Midbrain (tissue), 1 donor: ENCODE results near the gene TRAPPC8.

Experiments used
- DNase-seq: peaks from one replicate; lab custom pipeline; 2025; lab: John Stamatoyannopoulos, UW

TRAPPC8 gene

GRCh38 chr18:31793531-31793930, 149.4 kb downstream of the TRAPPC8 start:
- no peak for DNase-seq

GRCh38 chr18:31792580-31792911, 150.4 kb downstream of the TRAPPC8 start:
- DNase-seq: no peak

- DNase-seq: no peak
Observed at GRCh38 chr18:31791817-31792579, 150.9 kb downstream of the TRAPPC8 start.

DNA sequence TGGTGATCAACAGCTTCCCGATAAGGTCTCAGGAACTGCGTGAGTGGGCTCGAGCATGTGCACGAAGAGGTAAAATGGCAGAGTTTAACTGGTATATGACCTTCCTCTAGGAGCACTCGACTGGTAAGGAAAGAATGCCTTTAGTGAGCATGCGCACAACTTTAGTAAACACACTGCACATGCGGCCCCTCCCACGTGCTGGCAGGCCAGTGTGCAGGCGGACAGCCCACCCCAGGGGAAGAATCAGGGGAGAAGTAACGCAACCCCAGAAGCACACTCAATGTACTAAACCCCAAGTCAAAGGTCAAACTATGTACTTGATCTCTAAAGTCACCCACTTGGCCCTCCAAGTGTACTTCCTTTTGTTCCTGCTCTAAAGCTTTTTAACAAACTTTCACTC, 153.5 kb downstream of the TRAPPC8 start:
- no peak for DNase-seq

- no peak for DNase-seq
Observed at GRCh38 chr18:31783059-31783458, 159.9 kb downstream of the TRAPPC8 start.
